Measurements from ENCODE around the gene ZP2.

The ZP2 gene

GRCh38 chr16:21167929-21168602, 43.3 kb downstream of the ZP2 start:
- no peaks in the 10 kb centered on the region for H3K9me2 ChIP-seq (replicated peaks; ENCODE audit: low read depth, low read length)
- no peak overlapping the region for H3K4me3 ChIP-seq (ENCODE audit: low read length, poor library complexity, severe bottlenecking)
- H3F3A ChIP-seq (ENCODE audit: low read depth): no peaks in the 10 kb centered on the region
- H3K36me3 ChIP-seq (ENCODE audit: insufficient read depth, low read length): no peaks in the 10 kb centered on the region; the same call in 1 of the 2 replicates
- no peak overlapping the region for H3K4me2 ChIP-seq (ENCODE audit: low read depth, low read length, poor library complexity, severe bottlenecking)
- H4K20me1 ChIP-seq (ENCODE audit: insufficient read depth, low read length, poor library complexity, severe bottlenecking): no peaks in the 10 kb centered on the region
- TF ChIP-seq EZH2phosphoT487 (IDR thresholded peaks at IDR 0.05; ENCODE audit: borderline replicate concordance) (no peak), CTCF (conservative IDR thresholded peaks at IDR 0.05; ENCODE audit: low read length) (no peak)
- no peaks in the 10 kb centered on the region for H3K27me3 ChIP-seq (ENCODE audit: insufficient read depth, low read length, poor library complexity, severe bottlenecking)
- no peak overlapping the region for H3K9ac ChIP-seq (ENCODE audit: low read depth, low read length, poor library complexity, severe bottlenecking)
- no peaks in the 10 kb centered on the region for H3K79me2 ChIP-seq (ENCODE audit: insufficient read depth, low read length)
- H2AFZ ChIP-seq (ENCODE audit: low read length): no peak overlapping the region
- no peaks in the 10 kb centered on the region for H3K4me1 ChIP-seq (ENCODE audit: insufficient read depth, low read length, poor library complexity, severe bottlenecking)
- no peaks in the 10 kb centered on the region for H3K9me3 ChIP-seq (ENCODE audit: insufficient read depth, low read depth, low read length)

- Histone ChIP-seq H3K9me2 (replicated peaks; ENCODE audit: low read depth, low read length) (no peaks in the 10 kb centered on the region), H3K4me1 (ENCODE audit: insufficient read depth, low read length, poor library complexity, severe bottlenecking) (no peaks in the 10 kb centered on the region), H3K4me3 (ENCODE audit: low read length, poor library complexity, severe bottlenecking) (no peak overlapping the region), H3K9me3 (ENCODE audit: insufficient read depth, low read depth, low read length) (no peaks in the 10 kb centered on the region), H3K4me2 (ENCODE audit: low read depth, low read length, poor library complexity, severe bottlenecking) (no peak overlapping the region), H3K9ac (ENCODE audit: low read depth, low read length, poor library complexity, severe bottlenecking) (no peak overlapping the region), H3K79me2 (ENCODE audit: insufficient read depth, low read length) (no peaks in the 10 kb centered on the region), H3F3A (ENCODE audit: low read depth) (no peaks in the 10 kb centered on the region), H2AFZ (ENCODE audit: low read length) (no peak overlapping the region), H3K27me3 (ENCODE audit: insufficient read depth, low read length, poor library complexity, severe bottlenecking) (no peaks in the 10 kb centered on the region), H3K36me3 (ENCODE audit: insufficient read depth, low read length) (no peaks in the 10 kb centered on the region; the same call in 1 of the 2 replicates), H4K20me1 (ENCODE audit: insufficient read depth, low read length, poor library complexity, severe bottlenecking) (no peaks in the 10 kb centered on the region)
- TF ChIP-seq CTCF (conservative IDR thresholded peaks at IDR 0.05; ENCODE audit: low read length) (no peak), EZH2phosphoT487 (IDR thresholded peaks at IDR 0.05; ENCODE audit: borderline replicate concordance) (no peak)
Observed at GRCh38 chr16:21167360-21167759, 44.0 kb downstream of the ZP2 start.

GRCh38 chr16:21166561-21166961, 44.8 kb downstream of the ZP2 start:
- H3K4me3 ChIP-seq (ENCODE audit: low read length, poor library complexity, severe bottlenecking): no peak overlapping the region
- TF ChIP-seq CTCF (conservative IDR thresholded peaks at IDR 0.05; ENCODE audit: low read length) (no peak), EZH2phosphoT487 (IDR thresholded peaks at IDR 0.05; ENCODE audit: borderline replicate concordance) (no peak)
- no peak overlapping the region for H2AFZ ChIP-seq (ENCODE audit: low read length)
- no peaks in the 10 kb centered on the region for H3K9me2 ChIP-seq (replicated peaks; ENCODE audit: low read depth, low read length)
- H3K9ac ChIP-seq (ENCODE audit: low read depth, low read length, poor library complexity, severe bottlenecking): no peak overlapping the region
- no peaks in the 10 kb centered on the region for H3K4me1 ChIP-seq (ENCODE audit: insufficient read depth, low read length, poor library complexity, severe bottlenecking)
- H3K4me2 ChIP-seq (ENCODE audit: low read depth, low read length, poor library complexity, severe bottlenecking): no peak overlapping the region
- no peaks in the 10 kb centered on the region for H3K79me2 ChIP-seq (ENCODE audit: insufficient read depth, low read length)
- no peaks in the 10 kb centered on the region; the same call in 1 of the 2 replicates for H3K36me3 ChIP-seq (ENCODE audit: insufficient read depth, low read length)
- no peaks in the 10 kb centered on the region for H3F3A ChIP-seq (ENCODE audit: low read depth)
- no peaks in the 10 kb centered on the region for H3K9me3 ChIP-seq (ENCODE audit: insufficient read depth, low read depth, low read length)
- H4K20me1 ChIP-seq (ENCODE audit: insufficient read depth, low read length, poor library complexity, severe bottlenecking): no peaks in the 10 kb centered on the region
- H3K27me3 ChIP-seq (ENCODE audit: insufficient read depth, low read length, poor library complexity, severe bottlenecking): no peaks in the 10 kb centered on the region
